ENCODE data around the gene NR6A1. TPM values are rescaled to one million over a fixed set of nuclear protein-coding genes. Genes with fewer than 3 reads are reported as not detected.

The NR6A1 gene
- total and polyA plus RNA-seq, 2 experiments from 2014 or later: 44.2 to 139 TPM

- TF ChIP-seq ETS1 (IDR thresholded peaks at IDR 0.05) (no peak), ZNF331 (CRISPR knock-in tag; IDR thresholded peaks at IDR 0.05; ENCODE audit: low read depth) (no peak), EZH2phosphoT487 (IDR thresholded peaks at IDR 0.05; ENCODE audit: unreplicated experiment) (no peak), NANOG (IDR thresholded peaks at IDR 0.05; ENCODE audit: borderline replicate concordance) (no peak), EZH2 (IDR thresholded peaks at IDR 0.05; ENCODE audit: low read depth, unreplicated experiment) (no peak), JUNB (IDR thresholded peaks at IDR 0.05; ENCODE audit: unreplicated experiment) (no peak)
- peaks cover 21% of the 10 kb centered on the region for H3K4me1 ChIP-seq (ENCODE audit: insufficient read depth)
- no peak overlapping the region for H3K4me2 ChIP-seq
- H3K9me2 ChIP-seq (ENCODE audit: insufficient read depth): peaks cover 4% of the 10 kb centered on the region; the same call in 1 of the 2 replicates
- peaks cover 3% of the 10 kb centered on the region for H3K27me3 Mint-ChIP-seq (ENCODE audit: insufficient read depth, low read depth, poor library complexity)
- ATAC-seq (no peak), DNase-seq (ENCODE audit: low spot score) (no peak)
- peaks cover 38% of the 10 kb centered on the region for H3K4me1 Mint-ChIP-seq
- no peaks in the 10 kb centered on the region for H3F3A ChIP-seq (replicated peaks; ENCODE audit: low read depth)
- peaks cover 19% of the 10 kb centered on the region for H3K36me3 Mint-ChIP-seq (ENCODE audit: low read depth)
- no peak overlapping the region for H3K4me3 ChIP-seq
- H3K36me3 ChIP-seq (ENCODE audit: insufficient read depth): no peaks in the 10 kb centered on the region
- H3K27ac Mint-ChIP-seq: no peak overlapping the region
- no peaks in the 10 kb centered on the region for H3K27me3 ChIP-seq (ENCODE audit: insufficient read depth)
- peaks cover 5% of the 10 kb centered on the region; the same call in 2 of the 3 replicates for H3K9me3 Mint-ChIP-seq
- H3K79me2 ChIP-seq (replicated peaks; ENCODE audit: insufficient read depth): peaks cover 60% of the 10 kb centered on the region
- H4K20me1 ChIP-seq (replicated peaks; ENCODE audit: insufficient read depth): peaks cover 3% of the 10 kb centered on the region; the same call in 1 of the 2 replicates
- no peak overlapping the region for H3K4me3 Mint-ChIP-seq
- H3K27ac ChIP-seq (ENCODE audit: low read depth): no peak overlapping the region
- H2AFZ ChIP-seq: no peak overlapping the region
These were observed 190.9 kb downstream of the NR6A1 start for GRCh38 chr9:124580186-124580585.

GRCh38 chr9:124576751-124577150, 194.4 kb downstream of the NR6A1 start:
- ATAC-seq: no peak
- no peak for TF ChIP-seq NANOG (IDR thresholded peaks at IDR 0.05; ENCODE audit: borderline replicate concordance)
- no peak for TF ChIP-seq POLR2AphosphoS5 (IDR thresholded peaks at IDR 0.05; ENCODE audit: low read depth)
- no peak for TF ChIP-seq JUNB (IDR thresholded peaks at IDR 0.05; ENCODE audit: unreplicated experiment)
- TF ChIP-seq STAT1 (IDR thresholded peaks at IDR 0.05; ENCODE audit: unreplicated experiment): no peak
- no peak for TF ChIP-seq ZNF114 (CRISPR knock-in tag; IDR thresholded peaks at IDR 0.05)
- no peak for TF ChIP-seq EZH2phosphoT487 (IDR thresholded peaks at IDR 0.05; ENCODE audit: unreplicated experiment)
- no peak for TF ChIP-seq ETS1 (IDR thresholded peaks at IDR 0.05)
- no peak for TF ChIP-seq EZH2 (IDR thresholded peaks at IDR 0.05; ENCODE audit: low read depth, unreplicated experiment)
- no peak for TF ChIP-seq REST (IDR thresholded peaks at IDR 0.05; ENCODE audit: unreplicated experiment)
- TF ChIP-seq ZNF331 (CRISPR knock-in tag; IDR thresholded peaks at IDR 0.05; ENCODE audit: low read depth): no peak
- no peak for TF ChIP-seq CTCF (conservative IDR thresholded peaks at IDR 0.05; ENCODE audit: low read depth in 2 of 2)

More at GRCh38 chr9:124576751-124577150, 194.4 kb downstream of the NR6A1 start:
- H3K36me3 ChIP-seq (ENCODE audit: insufficient read depth): no peaks in the 10 kb centered on the region
- no peak for DNase-seq (ENCODE audit: low spot score)
- peaks cover 4% of the 10 kb centered on the region; the same call in 1 of the 2 replicates for H3K9me2 ChIP-seq (ENCODE audit: insufficient read depth)
- no peak overlapping the region for H3K27ac ChIP-seq (ENCODE audit: low read depth)
- no peaks in the 10 kb centered on the region for H3K27me3 ChIP-seq (ENCODE audit: insufficient read depth)
- no peak overlapping the region for H3K4me3 ChIP-seq
- H3K9me3 Mint-ChIP-seq: peaks cover 5% of the 10 kb centered on the region; the same call in 2 of the 3 replicates
- no peaks in the 10 kb centered on the region for H3F3A ChIP-seq (replicated peaks; ENCODE audit: low read depth)
- H3K79me2 ChIP-seq (replicated peaks; ENCODE audit: insufficient read depth): peaks cover 46% of the 10 kb centered on the region
- H3K36me3 Mint-ChIP-seq (ENCODE audit: low read depth): peaks cover 15% of the 10 kb centered on the region; the same call in 2 of the 3 replicates
- no peak overlapping the region for H3K4me3 Mint-ChIP-seq
- H3K27me3 Mint-ChIP-seq (ENCODE audit: insufficient read depth, low read depth, poor library complexity): no peaks in the 10 kb centered on the region
- H3K4me1 ChIP-seq (ENCODE audit: insufficient read depth): peaks cover 19% of the 10 kb centered on the region
- H4K20me1 ChIP-seq (replicated peaks; ENCODE audit: insufficient read depth): no peaks in the 10 kb centered on the region
- no peak overlapping the region for H3K27ac Mint-ChIP-seq
- no peak overlapping the region for H2AFZ ChIP-seq
- H3K4me2 ChIP-seq: no peak overlapping the region
- peaks cover 38% of the 10 kb centered on the region for H3K4me1 Mint-ChIP-seq
